Activated CD8-positive, alpha-beta memory T cell treated with anti-CD3 and anti-CD28 coated beads for 24 hours (primary cell): ENCODE data around the gene ZNF766.
"Not testable (repeated sequence)": the region's sequence is repeated elsewhere in the genome, so short reads cannot be mapped to it uniquely, and the experiment has no call there.

ENCODE experiments used
- DNase-seq: peaks from one replicate; pipeline ENCODE4 v3.0.0-alpha.2; 2020

Gene ZNF766

GRCh38 chr19:52277471-52277870 lies 8.1 kb downstream of the ZNF766 start:
- no peak for DNase-seq

- no peak for DNase-seq
Observed at GRCh38 chr19:52286256-52286655, 16.9 kb downstream of the ZNF766 start.

- DNase-seq: no peak
Observed at GRCh38 chr19:52291781-52292180, 22.4 kb downstream of the ZNF766 start.

- DNase-seq: not testable (repeated sequence)
Observed at GRCh38 chr19:52292946-52293345, 23.6 kb downstream of the ZNF766 start.

- no peak for DNase-seq
Observed at GRCh38 chr19:52296400-52296772, 27.0 kb downstream of the ZNF766 start.

GRCh38 chr19:52296773-52297600 lies 27.6 kb downstream of the ZNF766 start, which contains the start of gene ZNF480:
TSS of gene ZNF480 (plus strand) at chr19:52297169. CDS start at chr19:52300413, 3,244 bp downstream.
- peak; percentile 88 for DNase-seq

GRCh38 chr19:52297601-52298364 lies 28.4 kb downstream of the ZNF766 start:
- DNase-seq: no peak

- DNase-seq: no peak
Observed at GRCh38 chr19:52307275-52307674, 37.9 kb downstream of the ZNF766 start.

- no peak for DNase-seq
Observed at GRCh38 chr19:52322429-52322828, 53.0 kb downstream of the ZNF766 start.

GRCh38 chr19:52331757-52332156 lies 62.4 kb downstream of the ZNF766 start:
- no peak for DNase-seq

GRCh38 chr19:52335768-52336116 lies 66.4 kb downstream of the ZNF766 start:
- no peak for DNase-seq

GRCh38 chr19:52336117-52336790 lies 66.9 kb downstream of the ZNF766 start, which contains the start of gene ZNF610:
TSS of gene ZNF610 (plus strand) at chr19:52336243. CDS start at chr19:52349173, 12,930 bp downstream.
- DNase-seq: peak; percentile 95

GRCh38 chr19:52336791-52337381 lies 67.5 kb downstream of the ZNF766 start:
- DNase-seq: no peak

- DNase-seq: not testable (repeated sequence)
Observed at GRCh38 chr19:52339022-52339421, 69.6 kb downstream of the ZNF766 start.

GRCh38 chr19:52343548-52343947 lies 74.2 kb downstream of the ZNF766 start:
- peak; percentile 70 for DNase-seq

GRCh38 chr19:52345162-52345561 lies 75.8 kb downstream of the ZNF766 start:
- DNase-seq: no peak
